ENCODE results near the gene HAND2.

The HAND2 gene

DNA sequence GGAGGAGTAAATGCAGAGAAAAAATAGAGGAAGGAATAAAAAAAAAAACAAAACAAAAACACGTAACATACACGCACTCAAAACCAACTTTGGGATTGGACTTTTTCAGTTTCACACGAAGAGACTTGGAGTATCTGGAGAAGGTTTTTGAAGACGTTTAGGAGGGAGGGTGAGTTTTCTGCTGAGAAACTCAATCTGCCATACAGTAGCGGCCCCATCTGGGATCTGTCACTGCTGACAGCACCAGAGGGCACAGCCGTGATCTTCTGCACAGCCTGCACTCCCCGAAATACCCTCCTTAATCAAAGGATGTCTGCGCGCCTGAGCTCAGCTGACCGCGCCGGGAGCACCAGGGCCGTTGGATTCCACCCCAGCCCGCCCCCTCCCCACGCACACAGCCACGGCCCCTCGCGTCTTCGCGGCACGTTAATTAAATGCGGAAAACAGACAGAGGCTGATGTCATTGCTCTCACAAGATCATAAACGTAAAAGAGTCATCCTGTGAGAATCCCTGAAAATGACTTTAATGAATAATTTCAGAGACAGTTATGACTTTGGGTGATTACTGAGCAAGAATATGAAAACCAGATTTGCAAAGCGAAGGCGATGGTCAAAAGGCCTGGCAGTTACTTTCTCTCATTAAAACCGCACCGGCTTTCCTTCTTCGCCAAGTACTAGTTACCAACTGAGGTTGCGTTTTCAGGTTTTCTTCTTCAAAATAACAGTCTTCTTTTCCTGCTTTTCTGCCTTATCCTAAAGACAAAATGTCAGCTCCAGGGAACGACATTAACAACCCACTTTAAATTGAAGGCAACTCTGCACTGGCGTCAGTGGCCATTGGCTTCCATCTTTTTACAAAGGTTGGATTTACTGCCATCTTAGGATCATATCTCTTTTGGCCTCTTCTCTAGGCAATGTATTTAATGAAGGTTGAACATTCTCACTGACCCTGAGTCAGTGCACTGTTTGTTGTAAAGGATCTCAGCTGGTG, 10.6 kb downstream of the HAND2 start:
- Histone ChIP-seq H3K79me2 (ENCODE audit: control insufficient read depth, insufficient read depth, low read length) (no peaks in the 10 kb centered on the region), H3K4me1 (ENCODE audit: control insufficient read depth, low read depth, low read length) (peaks cover under 1% of the 10 kb centered on the region), H2BK5ac (ENCODE audit: low read length) (no peak overlapping the region), H2BK15ac (replicated peaks; ENCODE audit: low read depth) (no peak overlapping the region), H3K56ac (ENCODE audit: low read length) (no peak overlapping the region), H3K79me1 (ENCODE audit: low read length) (no peaks in the 10 kb centered on the region), H3K27ac (ENCODE audit: low read depth, low read length) (no peak overlapping the region), H2BK120ac (ENCODE audit: low read depth, low read length) (no peak overlapping the region), H2AK5ac (ENCODE audit: low read length) (no peak overlapping the region), H3K4me2 (ENCODE audit: low read length) (no peak overlapping the region), H3K36me3 (ENCODE audit: control insufficient read depth, insufficient read depth, low read length) (no peaks in the 10 kb centered on the region), H3K23ac (ENCODE audit: low read length) (no peak overlapping the region), H3K4ac (ENCODE audit: low read depth, low read length) (no peak overlapping the region), H3K4me3 (ENCODE audit: low read length) (no peak overlapping the region), H4K8ac (ENCODE audit: low read depth, low read length) (no peak overlapping the region), H3K27me3 (ENCODE audit: insufficient read depth, low read length, poor library complexity) (peaks cover 91% of the 10 kb centered on the region), H3K18ac (ENCODE audit: low read length) (no peak overlapping the region), H3K9ac (ENCODE audit: low read length) (no peak overlapping the region), H4K5ac (ENCODE audit: low read length) (no peak overlapping the region)
- no peak for DNase-seq
- WGBS (ENCODE audit: extremely low coverage, insufficient coverage, low lambda C conversion rate), result no CpG with 5 or more reads among the region's 31 CpGs

DNA sequence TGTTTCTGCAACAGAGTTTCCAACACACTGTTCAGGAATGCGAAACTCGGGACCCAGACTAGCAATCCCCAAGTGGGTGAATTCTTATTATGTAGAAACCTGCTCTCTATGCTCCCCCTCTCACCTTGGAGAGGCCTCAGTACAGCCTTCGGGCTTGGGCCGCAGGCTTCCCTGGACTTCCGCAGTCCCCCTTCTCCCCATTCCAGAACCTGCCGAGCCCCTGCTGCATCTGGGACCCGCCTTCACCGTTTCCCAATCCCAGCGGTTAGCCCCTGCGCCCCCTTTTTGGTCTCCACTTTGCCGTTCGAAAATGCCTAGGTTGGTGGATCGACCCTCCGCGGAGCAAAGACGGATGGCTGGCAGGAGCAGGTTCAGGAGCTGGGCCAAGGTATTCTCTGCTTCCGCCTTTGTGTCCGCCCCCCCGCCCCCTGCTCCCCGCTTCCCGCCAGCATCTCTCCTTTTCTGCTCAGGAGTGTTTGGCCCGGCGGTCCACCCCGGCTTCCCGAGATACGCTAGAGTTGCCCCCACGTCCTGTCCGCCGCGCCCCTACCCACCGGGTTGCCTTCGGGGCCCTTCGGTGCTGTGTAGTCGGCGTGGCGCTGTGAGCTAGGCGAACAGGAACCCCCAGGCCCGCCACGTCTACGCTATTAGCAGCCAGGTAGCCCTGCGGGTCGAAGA, 11.5 kb downstream of the HAND2 start:
- H2AK5ac ChIP-seq (ENCODE audit: low read length), result no peak overlapping the region
- WGBS (ENCODE audit: extremely low coverage, insufficient coverage, low lambda C conversion rate), result no CpG with 5 or more reads among the region's 42 CpGs
- H3K4me1 ChIP-seq (ENCODE audit: control insufficient read depth, low read depth, low read length), result no peaks in the 10 kb centered on the region
- H3K79me1 ChIP-seq (ENCODE audit: low read length), result no peaks in the 10 kb centered on the region
- H3K56ac ChIP-seq (ENCODE audit: low read length), result no peak overlapping the region
- DNase-seq, result no peak
- no peaks in the 10 kb centered on the region for H3K36me3 ChIP-seq (ENCODE audit: control insufficient read depth, insufficient read depth, low read length)
- no peak overlapping the region for H3K4ac ChIP-seq (ENCODE audit: low read depth, low read length)
- no peak overlapping the region for H3K27ac ChIP-seq (ENCODE audit: low read depth, low read length)
- H2BK5ac ChIP-seq (ENCODE audit: low read length), result no peak overlapping the region
- no peak overlapping the region for H2BK120ac ChIP-seq (ENCODE audit: low read depth, low read length)
- peak overlapping the region; percentile 33 for H3K4me2 ChIP-seq (ENCODE audit: low read length)
- H2BK15ac ChIP-seq (replicated peaks; ENCODE audit: low read depth), result no peak overlapping the region
- H4K8ac ChIP-seq (ENCODE audit: low read depth, low read length), result no peak overlapping the region
- no peak overlapping the region for H3K23ac ChIP-seq (ENCODE audit: low read length)
- no peak overlapping the region for H4K5ac ChIP-seq (ENCODE audit: low read length)
- no peak overlapping the region for H3K9ac ChIP-seq (ENCODE audit: low read length)
- H3K27me3 ChIP-seq (ENCODE audit: insufficient read depth, low read length, poor library complexity), result peaks cover 90% of the 10 kb centered on the region
- no peaks in the 10 kb centered on the region for H3K79me2 ChIP-seq (ENCODE audit: control insufficient read depth, insufficient read depth, low read length)
- H3K18ac ChIP-seq (ENCODE audit: low read length), result no peak overlapping the region
- no peak overlapping the region for H3K4me3 ChIP-seq (ENCODE audit: low read length)

DNA sequence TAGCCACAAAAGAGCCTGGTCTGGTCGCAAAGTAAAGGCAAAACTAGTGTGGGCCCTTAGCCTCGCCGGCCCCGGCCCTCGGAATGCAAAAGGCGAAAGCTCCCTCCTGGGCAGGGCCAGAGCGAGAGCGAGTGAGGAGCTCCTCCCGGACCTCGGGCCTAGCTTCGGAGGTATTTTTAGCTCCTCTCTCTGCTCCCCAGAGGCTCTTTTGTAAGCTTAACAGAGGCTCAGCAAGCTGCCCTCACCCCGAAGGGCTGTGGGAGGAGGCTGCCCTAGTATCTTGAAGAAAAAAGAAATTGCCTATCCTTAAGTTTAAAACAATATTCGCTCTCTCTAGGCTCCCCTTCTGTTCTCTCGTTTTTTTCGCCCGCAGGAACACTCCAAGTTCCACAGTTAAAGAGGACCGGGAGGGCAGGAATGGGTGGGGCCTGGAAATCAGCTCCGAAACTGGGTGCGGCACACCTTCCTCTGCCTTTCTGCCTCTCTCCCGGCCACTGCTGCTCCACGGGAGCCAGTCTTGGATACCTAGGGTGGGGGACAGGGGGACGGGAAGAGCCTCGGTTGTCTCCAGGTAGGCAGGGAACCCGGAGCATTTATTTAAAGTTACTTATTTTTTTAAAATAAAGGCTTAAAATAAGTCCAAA, 12.1 kb downstream of the HAND2 start:
- Histone ChIP-seq H4K5ac (ENCODE audit: low read length) (no peak overlapping the region), H2BK15ac (replicated peaks; ENCODE audit: low read depth) (peak overlapping the region; percentile 88), H3K9ac (ENCODE audit: low read length) (no peak overlapping the region), H2AK5ac (ENCODE audit: low read length) (no peak overlapping the region), H3K36me3 (ENCODE audit: control insufficient read depth, insufficient read depth, low read length) (no peaks in the 10 kb centered on the region), H3K4ac (ENCODE audit: low read depth, low read length) (no peak overlapping the region), H3K27ac (ENCODE audit: low read depth, low read length) (no peak overlapping the region), H3K23ac (ENCODE audit: low read length) (no peak overlapping the region), H4K8ac (ENCODE audit: low read depth, low read length) (no peak overlapping the region), H3K79me2 (ENCODE audit: control insufficient read depth, insufficient read depth, low read length) (no peaks in the 10 kb centered on the region), H3K4me1 (ENCODE audit: control insufficient read depth, low read depth, low read length) (no peaks in the 10 kb centered on the region), H3K56ac (ENCODE audit: low read length) (peak overlapping the region; percentile 31), H2BK120ac (ENCODE audit: low read depth, low read length) (no peak overlapping the region), H3K18ac (ENCODE audit: low read length) (no peak overlapping the region), H3K79me1 (ENCODE audit: low read length) (no peaks in the 10 kb centered on the region), H3K4me2 (ENCODE audit: low read length) (no peak overlapping the region), H3K27me3 (ENCODE audit: insufficient read depth, low read length, poor library complexity) (peaks cover 88% of the 10 kb centered on the region), H2BK5ac (ENCODE audit: low read length) (no peak overlapping the region), H3K4me3 (ENCODE audit: low read length) (no peak overlapping the region)
- peak; percentile 78 for DNase-seq
- no CpG with 5 or more reads among the region's 24 CpGs for WGBS (ENCODE audit: extremely low coverage, insufficient coverage, low lambda C conversion rate)

DNA sequence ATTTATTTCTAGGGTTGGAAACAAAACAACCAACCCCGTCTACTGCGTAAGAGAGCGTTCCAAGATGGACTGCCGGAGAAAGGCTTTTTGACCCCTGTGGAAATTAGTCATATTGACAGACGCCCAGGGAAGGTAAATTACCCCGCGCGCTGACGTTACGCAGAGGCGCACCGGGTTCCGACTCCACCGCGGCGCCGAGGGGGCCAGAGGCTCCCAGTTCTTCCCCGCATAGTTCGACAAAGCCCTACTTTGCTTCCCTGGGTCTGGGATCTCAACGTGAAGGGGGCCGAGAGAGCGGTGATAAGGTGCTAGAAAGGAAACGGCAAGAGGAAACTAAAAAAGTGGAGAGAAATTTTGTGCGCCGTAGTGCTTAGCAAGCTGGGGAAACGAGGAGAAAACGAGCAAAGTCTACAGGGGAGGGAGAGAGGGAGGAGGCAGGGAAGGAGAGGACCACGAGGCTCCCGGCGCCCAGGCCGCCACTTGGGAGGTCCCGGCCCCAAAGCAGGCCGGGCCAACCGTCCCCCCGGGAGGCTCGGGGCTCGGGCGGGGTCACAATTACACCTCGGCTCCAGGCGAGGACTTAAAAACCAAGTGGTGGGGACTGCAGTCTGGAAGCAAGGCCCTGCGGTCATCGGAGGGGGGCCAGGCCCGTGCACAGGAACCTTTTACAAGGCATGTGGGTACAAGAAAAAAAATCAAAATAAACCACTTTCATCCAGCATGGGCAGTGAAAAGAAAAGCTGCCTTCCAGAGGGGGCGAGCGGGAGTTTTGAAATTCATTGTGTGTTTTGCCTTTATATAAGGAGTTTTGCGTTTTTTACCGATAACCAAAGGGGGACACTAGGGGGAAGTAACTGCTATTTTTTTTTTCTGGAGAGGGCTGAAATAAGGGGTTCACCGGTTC, 13.2 kb downstream of the HAND2 start:
- WGBS (ENCODE audit: extremely low coverage, insufficient coverage, low lambda C conversion rate), result no CpG with 5 or more reads among the region's 48 CpGs
- no peak overlapping the region for H4K5ac ChIP-seq (ENCODE audit: low read length)
- peak overlapping the region; percentile 16 for H3K9ac ChIP-seq (ENCODE audit: low read length)
- no peak overlapping the region for H3K4ac ChIP-seq (ENCODE audit: low read depth, low read length)
- H3K79me2 ChIP-seq (ENCODE audit: control insufficient read depth, insufficient read depth, low read length), result no peaks in the 10 kb centered on the region
- no peak overlapping the region for H2BK5ac ChIP-seq (ENCODE audit: low read length)
- no peaks in the 10 kb centered on the region for H3K36me3 ChIP-seq (ENCODE audit: control insufficient read depth, insufficient read depth, low read length)
- peak overlapping the region; percentile 32 for H3K18ac ChIP-seq (ENCODE audit: low read length)
- DNase-seq, result peak; percentile 51
- no peak overlapping the region for H2BK120ac ChIP-seq (ENCODE audit: low read depth, low read length)
- no peaks in the 10 kb centered on the region for H3K4me1 ChIP-seq (ENCODE audit: control insufficient read depth, low read depth, low read length)
- H3K56ac ChIP-seq (ENCODE audit: low read length), result peak overlapping the region; percentile 18
- no peak overlapping the region for H4K8ac ChIP-seq (ENCODE audit: low read depth, low read length)
- peaks cover 94% of the 10 kb centered on the region for H3K27me3 ChIP-seq (ENCODE audit: insufficient read depth, low read length, poor library complexity)
- no peak overlapping the region for H3K23ac ChIP-seq (ENCODE audit: low read length)
- no peak overlapping the region for H3K4me3 ChIP-seq (ENCODE audit: low read length)
- H3K4me2 ChIP-seq (ENCODE audit: low read length), result peak overlapping the region; percentile 7
- no peak overlapping the region for H3K27ac ChIP-seq (ENCODE audit: low read depth, low read length)
- no peak overlapping the region for H2BK15ac ChIP-seq (replicated peaks; ENCODE audit: low read depth)
- no peaks in the 10 kb centered on the region for H3K79me1 ChIP-seq (ENCODE audit: low read length)
- no peak overlapping the region for H2AK5ac ChIP-seq (ENCODE audit: low read length)

DNA sequence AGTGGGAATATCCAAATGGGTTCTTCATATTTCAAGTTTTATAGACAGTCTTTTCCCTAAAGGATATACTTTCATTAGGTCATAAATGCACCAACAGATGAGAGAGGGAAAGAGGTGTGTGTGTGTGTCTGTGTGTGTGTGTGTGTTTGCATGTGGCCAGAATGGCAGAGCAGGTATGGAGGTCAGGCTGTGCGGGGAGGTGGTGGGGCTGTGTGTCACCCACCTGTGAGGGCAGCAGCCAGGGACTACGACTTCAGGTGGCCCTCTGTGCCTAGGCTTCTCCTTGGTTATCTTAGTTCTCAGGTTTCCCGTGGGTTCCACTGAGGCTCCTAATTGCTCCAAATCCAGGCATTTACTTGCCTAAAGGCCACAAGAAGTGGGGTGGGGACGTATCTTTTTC, 14.6 kb downstream of the HAND2 start:
- Histone ChIP-seq H2BK120ac (ENCODE audit: low read depth, low read length) (no peak overlapping the region), H3K9ac (ENCODE audit: low read length) (no peak overlapping the region), H3K27me3 (ENCODE audit: insufficient read depth, low read length, poor library complexity) (peaks cover 92% of the 10 kb centered on the region), H3K79me2 (ENCODE audit: control insufficient read depth, insufficient read depth, low read length) (no peaks in the 10 kb centered on the region), H2BK15ac (replicated peaks; ENCODE audit: low read depth) (no peak overlapping the region), H3K4ac (ENCODE audit: low read depth, low read length) (no peak overlapping the region), H2AK5ac (ENCODE audit: low read length) (no peak overlapping the region), H3K56ac (ENCODE audit: low read length) (no peak overlapping the region), H3K79me1 (ENCODE audit: low read length) (no peaks in the 10 kb centered on the region), H4K8ac (ENCODE audit: low read depth, low read length) (no peak overlapping the region), H4K5ac (ENCODE audit: low read length) (no peak overlapping the region), H2BK5ac (ENCODE audit: low read length) (no peak overlapping the region), H3K27ac (ENCODE audit: low read depth, low read length) (no peak overlapping the region), H3K4me2 (ENCODE audit: low read length) (no peak overlapping the region), H3K18ac (ENCODE audit: low read length) (no peak overlapping the region), H3K36me3 (ENCODE audit: control insufficient read depth, insufficient read depth, low read length) (no peaks in the 10 kb centered on the region), H3K23ac (ENCODE audit: low read length) (no peak overlapping the region), H3K4me3 (ENCODE audit: low read length) (no peak overlapping the region), H3K4me1 (ENCODE audit: control insufficient read depth, low read depth, low read length) (peaks cover 2% of the 10 kb centered on the region)
- no peak for DNase-seq
- WGBS (ENCODE audit: extremely low coverage, insufficient coverage, low lambda C conversion rate), result no CpG with 5 or more reads among the region's 4 CpGs
